22Rv1 (cell line): ENCODE data around the gene SPATA13.

ENCODE experiments used
- ZFX ChIP-seq: fragments of 450-650 bp; IDR thresholded peaks from 2 replicates; pipeline ENCODE4 v1.6.1; 2017; ENCODE audit warnings: antibody characterized with exemption, borderline replicate concordance
- TF ChIP-seq, protein P1 (sequence below): fragments of 450-650 bp; IDR thresholded peaks from 2 replicates; pipeline ENCODE4 v1.5.1; 2017; ENCODE audit warnings: mild to moderate bottlenecking

DNA sequence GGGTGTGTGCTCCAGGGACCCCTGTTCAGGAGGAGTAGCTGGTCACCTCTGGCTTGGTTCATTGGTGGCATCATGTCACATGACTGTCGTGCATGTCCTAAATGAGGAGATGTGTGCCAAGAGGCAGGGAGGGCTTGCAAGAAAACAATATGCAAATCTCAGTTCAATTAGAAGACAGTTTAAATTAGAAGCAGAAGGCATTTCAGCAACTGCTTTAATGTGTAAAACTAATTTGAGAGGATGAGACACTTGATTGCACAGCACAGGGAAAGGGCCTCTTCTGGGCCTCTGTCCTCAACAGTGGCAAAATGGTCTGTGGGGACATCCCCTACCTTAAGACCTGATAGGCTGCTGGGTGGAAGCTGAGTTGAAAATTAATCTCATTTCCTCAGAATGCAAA lies 54.6 kb downstream of the SPATA13 start:
- TF ChIP-seq, protein P1, sequence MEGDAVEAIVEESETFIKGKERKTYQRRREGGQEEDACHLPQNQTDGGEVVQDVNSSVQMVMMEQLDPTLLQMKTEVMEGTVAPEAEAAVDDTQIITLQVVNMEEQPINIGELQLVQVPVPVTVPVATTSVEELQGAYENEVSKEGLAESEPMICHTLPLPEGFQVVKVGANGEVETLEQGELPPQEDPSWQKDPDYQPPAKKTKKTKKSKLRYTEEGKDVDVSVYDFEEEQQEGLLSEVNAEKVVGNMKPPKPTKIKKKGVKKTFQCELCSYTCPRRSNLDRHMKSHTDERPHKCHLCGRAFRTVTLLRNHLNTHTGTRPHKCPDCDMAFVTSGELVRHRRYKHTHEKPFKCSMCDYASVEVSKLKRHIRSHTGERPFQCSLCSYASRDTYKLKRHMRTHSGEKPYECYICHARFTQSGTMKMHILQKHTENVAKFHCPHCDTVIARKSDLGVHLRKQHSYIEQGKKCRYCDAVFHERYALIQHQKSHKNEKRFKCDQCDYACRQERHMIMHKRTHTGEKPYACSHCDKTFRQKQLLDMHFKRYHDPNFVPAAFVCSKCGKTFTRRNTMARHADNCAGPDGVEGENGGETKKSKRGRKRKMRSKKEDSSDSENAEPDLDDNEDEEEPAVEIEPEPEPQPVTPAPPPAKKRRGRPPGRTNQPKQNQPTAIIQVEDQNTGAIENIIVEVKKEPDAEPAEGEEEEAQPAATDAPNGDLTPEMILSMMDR = no peak
- TF ChIP-seq ZFX = no peak
